GM21717 (cell line): Measurements from ENCODE around the gene REEP6.

Experiments
- ATAC-seq: cut with Tn5 transposase; IDR thresholded peaks from one replicate; pipeline ENCODE4 v1.9.1; 2021; ENCODE audit warnings: mild to moderate bottlenecking, moderate library complexity; ENCODE audit not compliant: unreplicated experiment

Gene REEP6

GRCh38 chr19:1456121-1456900 lies 34.7 kb upstream of the REEP6 start:
- ATAC-seq, result no peak

GRCh38 chr19:1457031-1457739 lies 33.8 kb upstream of the REEP6 start:
- no peak for ATAC-seq

- ATAC-seq, result no peak
Observed at GRCh38 chr19:1457892-1458291, 33.1 kb upstream of the REEP6 start.

GRCh38 chr19:1459479-1459878 lies 31.5 kb upstream of the REEP6 start:
- ATAC-seq, result no peak

- no peak for ATAC-seq
Observed at GRCh38 chr19:1460033-1460995, 30.7 kb upstream of the REEP6 start.

- ATAC-seq, result no peak
Observed at GRCh38 chr19:1461862-1462261, 29.1 kb upstream of the REEP6 start.

- no peak for ATAC-seq
Observed at GRCh38 chr19:1465191-1466016, 25.6 kb upstream of the REEP6 start.

GRCh38 chr19:1466018-1466460 lies 24.9 kb upstream of the REEP6 start:
- ATAC-seq, result no peak

- no peak for ATAC-seq
Observed at GRCh38 chr19:1466461-1467214, 24.3 kb upstream of the REEP6 start.

- ATAC-seq, result no peak
Observed at GRCh38 chr19:1467215-1467489, 23.8 kb upstream of the REEP6 start.

GRCh38 chr19:1467490-1468273 lies 23.3 kb upstream of the REEP6 start:
- no peak for ATAC-seq

GRCh38 chr19:1468274-1468820 lies 22.6 kb upstream of the REEP6 start:
- ATAC-seq, result no peak

GRCh38 chr19:1468821-1469254 lies 22.1 kb upstream of the REEP6 start:
- no peak for ATAC-seq

GRCh38 chr19:1469255-1470054 lies 21.5 kb upstream of the REEP6 start:
- no peak for ATAC-seq

- no peak for ATAC-seq
Observed at GRCh38 chr19:1470055-1470304, 21.0 kb upstream of the REEP6 start.

- no peak for ATAC-seq
Observed at GRCh38 chr19:1470305-1471009, 20.5 kb upstream of the REEP6 start.

GRCh38 chr19:1471010-1471514 lies 19.9 kb upstream of the REEP6 start:
- ATAC-seq, result no peak
